Upper lobe of left lung (tissue), 4 donors: ENCODE measurements around the gene PLEKHH2.
"Not testable (repeated sequence)": the region's sequence is repeated elsewhere in the genome, so short reads cannot be mapped to it uniquely, and the experiment has no call there.

Experiments used
- POLR2A ChIP-seq, 4 donors: fragments of 450-650 bp; IDR thresholded peaks; one replicate each; pipeline ENCODE4 v1.5.1; 2016 to 2017; ENCODE audit warnings: antibody characterized with exemption in 4 of 4, mild to moderate bottlenecking in 2 of 4
- TF ChIP-seq, protein P1 (sequence below), 6 experiments: fragments of 450-650 bp in 4 of 6; fragments of 200-600 bp in 2 of 6; sonication (generic) in 2 of 6; IDR thresholded peaks; one replicate each; pipeline ENCODE4 v1.5.1; 2016 to 2019; ENCODE audit warnings: antibody characterized with exemption in 6 of 6

- not testable (repeated sequence) for TF ChIP-seq POLR2A (IDR thresholded peaks at IDR 0.05)
- TF ChIP-seq, protein P1, sequence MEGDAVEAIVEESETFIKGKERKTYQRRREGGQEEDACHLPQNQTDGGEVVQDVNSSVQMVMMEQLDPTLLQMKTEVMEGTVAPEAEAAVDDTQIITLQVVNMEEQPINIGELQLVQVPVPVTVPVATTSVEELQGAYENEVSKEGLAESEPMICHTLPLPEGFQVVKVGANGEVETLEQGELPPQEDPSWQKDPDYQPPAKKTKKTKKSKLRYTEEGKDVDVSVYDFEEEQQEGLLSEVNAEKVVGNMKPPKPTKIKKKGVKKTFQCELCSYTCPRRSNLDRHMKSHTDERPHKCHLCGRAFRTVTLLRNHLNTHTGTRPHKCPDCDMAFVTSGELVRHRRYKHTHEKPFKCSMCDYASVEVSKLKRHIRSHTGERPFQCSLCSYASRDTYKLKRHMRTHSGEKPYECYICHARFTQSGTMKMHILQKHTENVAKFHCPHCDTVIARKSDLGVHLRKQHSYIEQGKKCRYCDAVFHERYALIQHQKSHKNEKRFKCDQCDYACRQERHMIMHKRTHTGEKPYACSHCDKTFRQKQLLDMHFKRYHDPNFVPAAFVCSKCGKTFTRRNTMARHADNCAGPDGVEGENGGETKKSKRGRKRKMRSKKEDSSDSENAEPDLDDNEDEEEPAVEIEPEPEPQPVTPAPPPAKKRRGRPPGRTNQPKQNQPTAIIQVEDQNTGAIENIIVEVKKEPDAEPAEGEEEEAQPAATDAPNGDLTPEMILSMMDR (IDR thresholded peaks at IDR 0.05) = not testable (repeated sequence)
Observed at GRCh38 chr2:43698140-43698539, 61.1 kb downstream of the PLEKHH2 start.
